Chondrocyte (in vitro differentiated cells): ENCODE results near the gene CFLAR. TPM values are rescaled to one million over a fixed set of nuclear protein-coding genes. Genes with fewer than 3 reads are reported as not detected.
"Not testable (repeated sequence)": the region's sequence is repeated elsewhere in the genome, so short reads cannot be mapped to it uniquely, and the experiment has no call there.

Experiments
- DNase-seq: peaks from one replicate; pipeline ENCODE4 v3.0.0; 2021; ENCODE audit warnings: mixed read lengths, low spot score
- H3K27ac Mint-ChIP-seq: one replicate; pipeline ENCODE4 v1.8.0; 2021; ENCODE audit warnings: mild to moderate bottlenecking, moderate library complexity, mixed read lengths; ENCODE audit not compliant: unreplicated experiment
- H3K27me3 Mint-ChIP-seq: 2 replicates; pipeline ENCODE4 v1.8.0; 2021; ENCODE audit warnings: low read depth, mixed read lengths
- H3K36me3 Mint-ChIP-seq: 2 replicates; pipeline ENCODE4 v1.8.0; 2021; ENCODE audit warnings: low read depth, mixed read lengths
- H3K4me1 Mint-ChIP-seq: 2 replicates; pipeline ENCODE4 v1.8.0; 2021; ENCODE audit warnings: low read depth, mild to moderate bottlenecking, mixed read lengths
- H3K4me3 Mint-ChIP-seq: one replicate; pipeline ENCODE4 v1.8.0; 2021; ENCODE audit warnings: mild to moderate bottlenecking, moderate library complexity, mixed read lengths; ENCODE audit not compliant: unreplicated experiment
- H3K9me3 Mint-ChIP-seq: 2 replicates; pipeline ENCODE4 v1.8.0; 2021; ENCODE audit warnings: low read depth, mixed read lengths
- CTCF ChIP-seq: fragments of 200-600 bp; sonication (generic); IDR thresholded peaks from 2 replicates; pipeline ENCODE4 v1.5.0; 2021; ENCODE audit warnings: antibody characterized with exemption, mild to moderate bottlenecking, moderate library complexity
- total RNA-seq: library from RNA; stranded (reverse); gene quantifications from 3 replicates; pipeline ENCODE4 v1.2.1, GENCODE V29; 2021

The CFLAR gene
- total RNA-seq, 1 donor from 2014 or later = 35.8 TPM

- no peak for DNase-seq
- no peak overlapping the region for H3K4me3 Mint-ChIP-seq
- H3K27ac Mint-ChIP-seq = no peak overlapping the region
Observed at GRCh38 chr2:201139836-201140604, 24.1 kb downstream of the CFLAR start.

GRCh38 chr2:201144101-201145051 lies 28.4 kb downstream of the CFLAR start:
- DNase-seq = no peak
- Mint-ChIP-seq H3K4me3 (no peak overlapping the region), H3K4me1 (peaks cover 25% of the 10 kb centered on the region), H3K27ac (no peak overlapping the region), H3K36me3 (peaks cover 4% of the 10 kb centered on the region), H3K27me3 (no peaks in the 10 kb centered on the region), H3K9me3 (no peaks in the 10 kb centered on the region)
- no peak for TF ChIP-seq CTCF

More at GRCh38 chr2:201139836-201140604, 24.1 kb downstream of the CFLAR start:
- no peaks in the 10 kb centered on the region for H3K9me3 Mint-ChIP-seq
- peaks cover 15% of the 10 kb centered on the region for H3K36me3 Mint-ChIP-seq
- H3K4me1 Mint-ChIP-seq = peaks cover 17% of the 10 kb centered on the region
- H3K27me3 Mint-ChIP-seq = no peaks in the 10 kb centered on the region
- TF ChIP-seq CTCF = no peak

GRCh38 chr2:201148434-201148990 lies 32.5 kb downstream of the CFLAR start:
- Mint-ChIP-seq H3K36me3 (peaks cover 3% of the 10 kb centered on the region), H3K27me3 (no peaks in the 10 kb centered on the region), H3K9me3 (no peaks in the 10 kb centered on the region), H3K27ac (peak overlapping the region; percentile 84), H3K4me1 (peaks cover 35% of the 10 kb centered on the region), H3K4me3 (no peak overlapping the region)
- no peak for DNase-seq
- no peak for TF ChIP-seq CTCF

- no peaks in the 10 kb centered on the region for H3K27me3 Mint-ChIP-seq
- H3K4me3 Mint-ChIP-seq = no peak overlapping the region
- DNase-seq = no peak
- peaks cover 3% of the 10 kb centered on the region for H3K36me3 Mint-ChIP-seq
- no peak for TF ChIP-seq CTCF
- H3K4me1 Mint-ChIP-seq = peaks cover 35% of the 10 kb centered on the region
- H3K27ac Mint-ChIP-seq = peak overlapping the region; percentile 84
- H3K9me3 Mint-ChIP-seq = no peaks in the 10 kb centered on the region
Observed at GRCh38 chr2:201149064-201149820, 33.3 kb downstream of the CFLAR start.

GRCh38 chr2:201149821-201150165 lies 33.8 kb downstream of the CFLAR start:
- not testable (repeated sequence) for H3K36me3 Mint-ChIP-seq, H3K27me3 Mint-ChIP-seq, H3K4me3 Mint-ChIP-seq, DNase-seq, H3K9me3 Mint-ChIP-seq
- Mint-ChIP-seq H3K27ac (peak overlapping the region; percentile 76), H3K4me1 (peaks cover 35% of the 10 kb centered on the region)
